SK-N-SH treated with all-trans-retinoic acid at 6 μM for 48 hours (cell line): ENCODE data around the gene ZNF454.

Source experiments
- OSR1 ChIP-seq: fragments of 250-450 bp; sonication (Bioruptor Pico); IDR thresholded peaks from 2 replicates; pipeline ENCODE4 v1.8.0; 2022; ENCODE audit warnings: moderate library complexity, mild to moderate bottlenecking, inconsistent platforms
- TCF4 ChIP-seq: fragments of 250-450 bp; sonication (Bioruptor Pico); IDR thresholded peaks from 2 replicates; pipeline ENCODE4 v1.8.0; 2021; ENCODE audit warnings: mild to moderate bottlenecking, moderate library complexity, borderline replicate concordance
- TOX ChIP-seq: fragments of 250-450 bp; sonication (Bioruptor Pico); IDR thresholded peaks from 2 replicates; pipeline ENCODE4 v1.8.0; 2021; ENCODE audit warnings: mild to moderate bottlenecking, moderate library complexity, borderline replicate concordance
- ZNF70 ChIP-seq: fragments of 450-650 bp; formaldehyde crosslinking; IDR thresholded peaks from 2 replicates; pipeline ENCODE4 v1.5.0; 2020; ENCODE audit warnings: mild to moderate bottlenecking, moderate library complexity
- TF ChIP-seq, protein P1 (sequence below): fragments of 250-450 bp; sonication (Bioruptor Pico); IDR thresholded peaks from 2 replicates; pipeline ENCODE4 v1.8.0; 2021; ENCODE audit warnings: low read depth, mild to moderate bottlenecking, moderate library complexity, borderline replicate concordance

DNA sequence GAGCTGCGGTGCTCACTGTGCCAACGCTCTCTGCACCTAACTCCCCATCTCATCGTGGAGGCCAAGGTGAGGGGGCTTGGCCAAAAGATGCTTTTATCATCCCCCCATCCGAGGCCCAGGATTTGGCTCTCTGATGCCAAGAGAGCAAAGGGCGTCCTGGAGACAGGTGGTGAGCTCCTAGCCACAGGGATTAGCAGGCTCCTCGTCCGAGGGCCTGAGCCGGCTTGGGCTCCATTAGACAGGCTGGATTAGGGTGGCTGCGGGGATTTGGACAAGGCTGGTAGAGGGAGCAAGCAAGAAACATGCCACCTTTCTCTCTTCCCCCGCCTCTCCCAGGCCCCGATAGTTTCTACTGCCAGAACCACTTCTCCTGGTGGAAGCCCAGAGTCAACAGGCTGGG, 55.2 kb downstream of the ZNF454 start:
- TF ChIP-seq ZNF70: no peak
- no peak for TF ChIP-seq TCF4 (CRISPR knock-in tag)
- TF ChIP-seq, protein P1, sequence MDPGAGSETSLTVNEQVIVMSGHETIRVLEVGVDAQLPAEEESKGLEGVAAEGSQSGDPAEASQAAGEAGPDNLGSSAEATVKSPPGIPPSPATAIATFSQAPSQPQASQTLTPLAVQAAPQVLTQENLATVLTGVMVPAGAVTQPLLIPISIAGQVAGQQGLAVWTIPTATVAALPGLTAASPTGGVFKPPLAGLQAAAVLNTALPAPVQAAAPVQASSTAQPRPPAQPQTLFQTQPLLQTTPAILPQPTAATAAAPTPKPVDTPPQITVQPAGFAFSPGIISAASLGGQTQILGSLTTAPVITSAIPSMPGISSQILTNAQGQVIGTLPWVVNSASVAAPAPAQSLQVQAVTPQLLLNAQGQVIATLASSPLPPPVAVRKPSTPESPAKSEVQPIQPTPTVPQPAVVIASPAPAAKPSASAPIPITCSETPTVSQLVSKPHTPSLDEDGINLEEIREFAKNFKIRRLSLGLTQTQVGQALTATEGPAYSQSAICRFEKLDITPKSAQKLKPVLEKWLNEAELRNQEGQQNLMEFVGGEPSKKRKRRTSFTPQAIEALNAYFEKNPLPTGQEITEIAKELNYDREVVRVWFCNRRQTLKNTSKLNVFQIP: no peak
- no peak for TF ChIP-seq OSR1
- TF ChIP-seq TOX (CRISPR knock-in tag): no peak
